Endodermal cell (in vitro differentiated cells): ENCODE results near the gene MACROH2A1. TPM values are rescaled to one million over a fixed set of nuclear protein-coding genes. Genes with fewer than 3 reads are reported as not detected.

ENCODE experiments used
- DNase-seq: peaks from one replicate; pipeline ENCODE4 v3.0.0-alpha.2; 2017
- H3K27ac ChIP-seq: 2 replicates; pipeline ENCODE4 v1.5.1; 2013; ENCODE audit warnings: mild to moderate bottlenecking, low read depth, low read length, moderate library complexity
- H3K27me3 ChIP-seq: 2 replicates; pipeline ENCODE4 v1.6.1; 2013; ENCODE audit warnings: mild to moderate bottlenecking, low read length, moderate library complexity; ENCODE audit not compliant: insufficient read depth, control insufficient read depth, poor library complexity, severe bottlenecking
- H3K36me3 ChIP-seq: 2 replicates; pipeline ENCODE4 v1.7.0; 2013; ENCODE audit warnings: mild to moderate bottlenecking, low read length, moderate library complexity; ENCODE audit not compliant: control insufficient read depth, insufficient read depth
- H3K4me1 ChIP-seq: one replicate; pipeline ENCODE4 v1.7.0; 2013; ENCODE audit warnings: low read length; ENCODE audit not compliant: control insufficient read depth, insufficient read depth
- H3K4me3 ChIP-seq: 2 replicates; pipeline ENCODE4 v1.5.1; 2013; ENCODE audit warnings: mild to moderate bottlenecking, low read length, moderate library complexity
- H3K9ac ChIP-seq: 2 replicates; pipeline ENCODE4 v1.6.1; 2013; ENCODE audit warnings: mild to moderate bottlenecking, low read length, moderate library complexity; ENCODE audit not compliant: poor library complexity, severe bottlenecking; ENCODE audit errors: extremely low read depth
- H3K9me3 ChIP-seq: 2 replicates; pipeline ENCODE4 v1.6.1; 2013; ENCODE audit warnings: mild to moderate bottlenecking, low read length, moderate library complexity; ENCODE audit not compliant: control insufficient read depth
- H3K27ac Mint-ChIP-seq: 2 replicates; pipeline ENCODE4 v1.8.0; 2020; ENCODE audit warnings: mixed read lengths
- H3K27me3 Mint-ChIP-seq: 2 replicates; pipeline ENCODE4 v1.8.0; 2021; ENCODE audit warnings: mild to moderate bottlenecking, mixed read lengths; ENCODE audit not compliant: insufficient read depth
- H3K36me3 Mint-ChIP-seq: 2 replicates; pipeline ENCODE4 v1.8.0; 2020; ENCODE audit warnings: low read depth, mixed read lengths
- H3K4me1 Mint-ChIP-seq: 2 replicates; pipeline ENCODE4 v1.8.0; 2020; ENCODE audit warnings: mixed read lengths
- H3K4me3 Mint-ChIP-seq: 2 replicates; pipeline ENCODE4 v1.8.0; 2020; ENCODE audit warnings: mild to moderate bottlenecking, moderate library complexity, mixed read lengths
- H3K9me3 Mint-ChIP-seq: 2 replicates; pipeline ENCODE4 v1.8.0; 2020; ENCODE audit warnings: mild to moderate bottlenecking, mixed read lengths
- CTCF ChIP-seq: fragments of 200-600 bp; sonication (generic); conservative IDR thresholded peaks from 2 replicates; pipeline ENCODE4 v1.5.0; 2021; ENCODE audit warnings: antibody characterized with exemption, mild to moderate bottlenecking
- WGBS, 2 experiments: methylation state at CpG; one replicate each; pipeline versions ENCODE4 v1.1.5 to v1.1.7; 2013; ENCODE audit warnings: missing lambda C conversion rate in 2 of 2, mixed read lengths in 1 of 2; ENCODE audit not compliant: insufficient coverage in 1 of 2, insufficient read length in 1 of 2; 5-methylcytosine and 5-hydroxymethylcytosine counted together
- total RNA-seq, 2 donors: library from RNA; stranded (reverse); fragmentation: NEBNext Ultra II Directional in 1 of 2; extraction: Animal tissue kit (Norgen Biotek cat#: 25700) in 1 of 2; gene quantifications; 2 replicates in 1 of 2; 3 replicates in 1 of 2; pipeline ENCODE4 v1.2.1, GENCODE V29; 2021

Gene MACROH2A1
- total RNA-seq, 2 donors from 2014 or later = 256 to 288 TPM

- H3K27ac ChIP-seq = no peak overlapping the region
- H3K36me3 ChIP-seq = peaks cover 94% of the 10 kb centered on the region
- Mint-ChIP-seq H3K36me3 (peaks cover 87% of the 10 kb centered on the region), H3K27me3 (no peaks in the 10 kb centered on the region), H3K27ac (no peak overlapping the region), H3K9me3 (no peaks in the 10 kb centered on the region), H3K4me3 (no peak overlapping the region), H3K4me1 (no peaks in the 10 kb centered on the region)
- WGBS, 2 experiments = 90 to 97% methylated on average over 2 of the region's 2 CpGs
- H3K9me3 ChIP-seq = no peaks in the 10 kb centered on the region
- no peaks in the 10 kb centered on the region for H3K27me3 ChIP-seq
- TF ChIP-seq CTCF = no peak
- no peak overlapping the region for H3K4me3 ChIP-seq
- H3K9ac ChIP-seq = no peak overlapping the region
- no peak for DNase-seq
- no peaks in the 10 kb centered on the region for H3K4me1 ChIP-seq
Measured at GRCh38 chr5:135340568-135340967, 58.5 kb downstream of the MACROH2A1 start.

GRCh38 chr5:135339623-135340022 is 59.4 kb downstream of the MACROH2A1 start:
- no peaks in the 10 kb centered on the region for H3K9me3 ChIP-seq
- H3K9me3 Mint-ChIP-seq = no peaks in the 10 kb centered on the region
- no peaks in the 10 kb centered on the region for H3K4me1 Mint-ChIP-seq
- WGBS, 2 experiments = 86 to 89% methylated on average over 1 to 4 of the region's 4 CpGs
- H3K27ac ChIP-seq = no peak overlapping the region
- no peak for TF ChIP-seq CTCF
- no peaks in the 10 kb centered on the region for H3K27me3 Mint-ChIP-seq
- no peak overlapping the region for H3K9ac ChIP-seq
- H3K4me3 ChIP-seq = no peak overlapping the region
- no peaks in the 10 kb centered on the region for H3K27me3 ChIP-seq
- H3K27ac Mint-ChIP-seq = peak overlapping the region; percentile 61
- H3K4me3 Mint-ChIP-seq = no peak overlapping the region
- H3K36me3 ChIP-seq = peaks cover 92% of the 10 kb centered on the region
- DNase-seq = no peak
- no peaks in the 10 kb centered on the region for H3K4me1 ChIP-seq
- H3K36me3 Mint-ChIP-seq = peaks cover 86% of the 10 kb centered on the region

- Histone ChIP-seq H3K27ac (no peak overlapping the region), H3K27me3 (no peaks in the 10 kb centered on the region), H3K4me3 (no peak overlapping the region), H3K9ac (no peak overlapping the region), H3K36me3 (peaks cover 92% of the 10 kb centered on the region), H3K4me1 (no peaks in the 10 kb centered on the region), H3K9me3 (no peaks in the 10 kb centered on the region)
- 94 to 96% methylated on average over 3 to 5 of the region's 5 CpGs for WGBS, 2 experiments
- no peaks in the 10 kb centered on the region for H3K9me3 Mint-ChIP-seq
- no peak for TF ChIP-seq CTCF
- H3K27me3 Mint-ChIP-seq = no peaks in the 10 kb centered on the region
- H3K27ac Mint-ChIP-seq = no peak overlapping the region
- no peaks in the 10 kb centered on the region for H3K4me1 Mint-ChIP-seq
- DNase-seq = no peak
- H3K4me3 Mint-ChIP-seq = no peak overlapping the region
- peaks cover 88% of the 10 kb centered on the region for H3K36me3 Mint-ChIP-seq
Measured at GRCh38 chr5:135339189-135339588, 59.8 kb downstream of the MACROH2A1 start.
